ENCODE data around the gene MED13L. TPM values are rescaled to one million over a fixed set of nuclear protein-coding genes. Genes with fewer than 3 reads are reported as not detected.

Gene MED13L
- total RNA-seq, 4 donors from 2014 or later: 168 to 349 (median 246) TPM

DNA sequence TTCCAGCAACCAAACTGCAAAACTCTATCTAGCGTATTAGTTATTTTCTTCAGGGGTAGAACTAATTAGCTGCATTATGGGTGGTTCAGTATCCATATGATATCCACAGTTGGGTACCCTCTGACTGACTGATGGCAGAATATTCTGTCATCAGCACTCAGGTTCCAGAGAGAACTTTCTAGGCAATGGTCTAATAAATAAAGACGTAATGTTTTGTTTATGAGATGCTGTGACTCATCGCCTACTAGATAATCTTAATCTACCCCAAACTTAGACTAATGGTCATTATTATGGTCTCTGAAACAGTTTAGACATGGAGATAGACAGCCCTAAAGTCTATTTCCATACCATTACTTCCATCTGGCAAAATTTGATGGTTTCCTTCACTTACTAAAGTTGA, 220.1 kb downstream of the MED13L start:
- DNase-seq: no peak
- no peaks in the 10 kb centered on the region for H3K36me3 ChIP-seq
- peaks cover 36 to 45% of the 10 kb centered on the region in 2 donors for H3K4me1 ChIP-seq
- no peak for TF ChIP-seq POLR2A (IDR thresholded peaks at IDR 0.05)
- TF ChIP-seq, protein P1, sequence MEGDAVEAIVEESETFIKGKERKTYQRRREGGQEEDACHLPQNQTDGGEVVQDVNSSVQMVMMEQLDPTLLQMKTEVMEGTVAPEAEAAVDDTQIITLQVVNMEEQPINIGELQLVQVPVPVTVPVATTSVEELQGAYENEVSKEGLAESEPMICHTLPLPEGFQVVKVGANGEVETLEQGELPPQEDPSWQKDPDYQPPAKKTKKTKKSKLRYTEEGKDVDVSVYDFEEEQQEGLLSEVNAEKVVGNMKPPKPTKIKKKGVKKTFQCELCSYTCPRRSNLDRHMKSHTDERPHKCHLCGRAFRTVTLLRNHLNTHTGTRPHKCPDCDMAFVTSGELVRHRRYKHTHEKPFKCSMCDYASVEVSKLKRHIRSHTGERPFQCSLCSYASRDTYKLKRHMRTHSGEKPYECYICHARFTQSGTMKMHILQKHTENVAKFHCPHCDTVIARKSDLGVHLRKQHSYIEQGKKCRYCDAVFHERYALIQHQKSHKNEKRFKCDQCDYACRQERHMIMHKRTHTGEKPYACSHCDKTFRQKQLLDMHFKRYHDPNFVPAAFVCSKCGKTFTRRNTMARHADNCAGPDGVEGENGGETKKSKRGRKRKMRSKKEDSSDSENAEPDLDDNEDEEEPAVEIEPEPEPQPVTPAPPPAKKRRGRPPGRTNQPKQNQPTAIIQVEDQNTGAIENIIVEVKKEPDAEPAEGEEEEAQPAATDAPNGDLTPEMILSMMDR (IDR thresholded peaks at IDR 0.05): no peak
- no peaks in the 10 kb centered on the region for H3K27me3 ChIP-seq
- no peak overlapping the region for H3K4me3 ChIP-seq (replicated peaks in 1 of 3)
- no peak overlapping the region for H3K27ac ChIP-seq
- 95 to 96% methylated on average over 3 of the region's 3 CpGs for whole genome bisulfite sequencing, 2 donors
- H3K9me3 ChIP-seq: no peaks in the 10 kb centered on the region
- intact Hi-C loops (cut with DNase I): no loop called here

DNA sequence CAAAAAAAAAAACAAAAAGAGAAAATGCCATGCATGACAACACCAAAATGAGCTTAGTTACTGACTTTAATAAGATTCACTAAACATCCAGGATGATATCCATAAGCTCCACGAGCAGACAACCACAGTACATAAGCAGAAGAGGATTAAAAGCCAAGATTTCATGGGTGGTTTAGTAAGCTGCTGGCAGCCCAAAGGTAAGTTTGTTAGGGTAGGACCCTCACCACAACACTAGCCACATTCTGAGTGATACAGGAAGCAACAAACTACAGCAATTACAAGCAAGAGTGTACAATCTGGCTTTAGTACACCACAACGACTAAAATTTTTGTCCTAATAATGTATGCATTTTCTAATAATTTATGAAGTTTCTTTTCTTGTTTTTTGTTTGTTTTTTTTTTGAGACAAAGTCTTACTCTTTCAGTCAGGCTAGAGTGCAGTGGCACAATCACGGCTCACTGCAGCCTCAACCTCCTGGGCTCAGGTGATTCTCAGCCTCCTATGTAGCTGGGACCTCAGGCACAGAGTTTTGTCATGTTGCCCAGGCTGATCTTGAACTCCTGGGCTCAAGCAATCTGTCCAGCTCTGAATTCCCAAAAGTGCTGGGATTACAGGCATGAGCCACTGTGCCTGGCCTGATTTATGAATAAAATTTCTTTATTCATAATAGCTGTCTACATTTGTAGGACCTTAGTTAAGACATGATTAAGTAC, 221.4 kb downstream of the MED13L start:
- Histone ChIP-seq H3K27ac (no peak overlapping the region), H3K9me3 (no peaks in the 10 kb centered on the region), H3K4me1 (peaks cover 49 to 58% of the 10 kb centered on the region in 2 donors), H3K4me3 (replicated peaks in 1 of 3) (no peak overlapping the region), H3K36me3 (no peaks in the 10 kb centered on the region), H3K27me3 (no peaks in the 10 kb centered on the region)
- no peak for DNase-seq
- intact Hi-C loops (cut with DNase I): no loop called here
- no peak for TF ChIP-seq POLR2A (IDR thresholded peaks at IDR 0.05)
- TF ChIP-seq, protein P1 (IDR thresholded peaks at IDR 0.05): no peak
- WGBS, 2 donors: 73 to 83% methylated on average over 3 of the region's 3 CpGs

DNA sequence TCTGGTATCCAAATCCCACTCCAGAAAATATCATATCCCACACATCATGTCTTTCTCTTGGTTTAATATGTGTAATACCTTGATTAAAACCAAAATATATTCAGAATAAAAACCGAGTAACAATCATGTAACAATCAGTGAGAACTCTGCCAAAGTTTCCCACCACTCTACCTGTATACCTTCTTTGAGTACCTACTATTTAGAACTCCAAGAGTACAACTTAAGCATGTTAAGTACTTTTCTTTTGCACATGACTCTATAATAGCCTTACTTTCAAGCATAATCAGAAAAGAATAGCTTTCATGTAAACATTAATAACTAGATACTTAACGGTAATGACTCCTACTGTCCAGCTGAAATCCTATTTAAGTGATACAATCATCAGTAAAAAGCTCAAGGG, 223.2 kb downstream of the MED13L start:
- H3K27ac ChIP-seq: peak overlapping the region; percentile 4 to 69 (median 40)
- H3K4me1 ChIP-seq: peaks cover 54 to 61% of the 10 kb centered on the region in 2 donors

DNA sequence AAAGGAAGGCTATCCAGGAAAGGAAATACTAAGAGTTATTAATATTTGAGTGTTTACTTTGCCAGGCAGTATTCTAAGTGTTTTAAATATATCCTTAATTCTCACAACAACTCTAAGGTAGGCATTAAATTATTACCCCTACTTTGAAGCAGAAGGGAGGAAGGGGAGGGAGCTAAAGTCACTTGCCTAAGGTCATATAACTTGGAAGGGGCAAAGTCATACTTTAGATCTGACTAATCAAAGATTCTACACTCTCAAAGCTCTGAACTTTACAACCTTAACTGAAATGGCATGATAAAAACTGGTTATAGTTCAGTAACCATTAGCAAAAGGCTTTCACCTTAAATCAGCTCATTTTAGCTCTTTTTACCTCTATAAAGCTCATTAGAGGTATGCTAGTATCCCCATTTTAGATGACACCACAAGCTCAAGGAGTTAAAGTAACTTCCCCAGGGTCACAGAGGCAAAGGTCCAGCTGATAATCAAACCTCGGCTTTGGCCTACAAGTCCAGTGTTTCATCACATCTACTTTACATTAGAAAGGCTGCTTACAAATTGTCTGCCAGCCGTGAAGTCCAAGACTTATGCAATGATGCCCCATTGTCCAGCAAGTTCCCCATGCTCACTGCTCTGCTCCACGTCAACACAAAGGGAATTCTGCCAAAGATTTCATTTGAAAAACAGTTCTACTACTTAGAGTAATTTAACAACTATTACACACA, 223.9 kb downstream of the MED13L start:
- 13 to 18% methylated on average over 3 of the region's 3 CpGs for WGBS, 2 donors
- Histone ChIP-seq H3K36me3 (no peaks in the 10 kb centered on the region), H3K4me1 (peaks cover 56 to 63% of the 10 kb centered on the region in 2 donors), H3K27ac (peak overlapping the region in 1 of 3 donors; percentile 69), H3K27me3 (no peaks in the 10 kb centered on the region), H3K4me3 (replicated peaks in 1 of 3) (no peak overlapping the region), H3K9me3 (no peaks in the 10 kb centered on the region)
- TF ChIP-seq POLR2A (IDR thresholded peaks at IDR 0.05): no peak
- TF ChIP-seq, protein P1 (IDR thresholded peaks at IDR 0.05): no peak
- peak; percentile 25 to 32 for DNase-seq
- intact Hi-C loops (cut with DNase I): no loop called here

More for the DNA sequence above, 223.2 kb downstream of the MED13L start:
- 49 to 53% methylated on average over 2 of the region's 2 CpGs for WGBS, 2 donors
- no peak for TF ChIP-seq POLR2A (IDR thresholded peaks at IDR 0.05)
- TF ChIP-seq, protein P1 (IDR thresholded peaks at IDR 0.05): no peak
- H3K27me3 ChIP-seq: no peaks in the 10 kb centered on the region
- no peaks in the 10 kb centered on the region for H3K36me3 ChIP-seq
- no peak for DNase-seq
- H3K4me3 ChIP-seq (replicated peaks in 1 of 3): no peak overlapping the region
- no peaks in the 10 kb centered on the region for H3K9me3 ChIP-seq
- intact Hi-C loops (cut with DNase I): no loop called here

DNA sequence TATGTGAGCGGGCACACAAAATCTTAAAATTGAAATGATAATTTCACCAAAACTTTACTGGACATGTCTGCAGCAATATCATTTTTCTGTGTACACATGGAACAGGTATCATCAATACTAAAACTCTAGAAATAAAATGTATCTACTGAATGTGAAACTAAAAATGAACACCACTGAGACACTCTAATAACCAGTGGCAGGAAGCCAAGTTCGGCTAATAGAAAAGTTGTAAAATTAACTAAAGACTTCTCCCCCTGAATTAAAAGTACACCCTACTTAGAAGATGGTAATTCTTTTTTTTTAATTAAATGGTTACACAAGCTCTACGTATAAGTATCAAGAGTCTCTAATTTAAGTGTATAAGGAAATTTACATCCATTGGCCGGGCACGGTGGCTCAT, 227.2 kb downstream of the MED13L start:
- 57 to 63% methylated on average over 5 of the region's 5 CpGs for WGBS, 2 donors
- intact Hi-C loops (cut with DNase I): no loop called here
- no peaks in the 10 kb centered on the region for H3K36me3 ChIP-seq
- H3K4me3 ChIP-seq (replicated peaks in 1 of 3): no peak overlapping the region
- H3K4me1 ChIP-seq: peaks cover 56 to 62% of the 10 kb centered on the region in 2 donors
- no peaks in the 10 kb centered on the region for H3K27me3 ChIP-seq
- no peak for DNase-seq
- no peaks in the 10 kb centered on the region for H3K9me3 ChIP-seq
- TF ChIP-seq, protein P1 (IDR thresholded peaks at IDR 0.05): no peak
- no peak for TF ChIP-seq POLR2A (IDR thresholded peaks at IDR 0.05)
- H3K27ac ChIP-seq: peak overlapping the region in 1 of 3 donors; percentile 34

All from thyroid gland (tissue), 4 donors.